Fibroblast of skin of right quadriceps (primary cell): ENCODE data around the gene SLPI.

ENCODE experiments used
- DNase-seq: peaks from one replicate; pipeline ENCODE4 v3.0.0-alpha.2; 2013

SLPI gene

DNA sequence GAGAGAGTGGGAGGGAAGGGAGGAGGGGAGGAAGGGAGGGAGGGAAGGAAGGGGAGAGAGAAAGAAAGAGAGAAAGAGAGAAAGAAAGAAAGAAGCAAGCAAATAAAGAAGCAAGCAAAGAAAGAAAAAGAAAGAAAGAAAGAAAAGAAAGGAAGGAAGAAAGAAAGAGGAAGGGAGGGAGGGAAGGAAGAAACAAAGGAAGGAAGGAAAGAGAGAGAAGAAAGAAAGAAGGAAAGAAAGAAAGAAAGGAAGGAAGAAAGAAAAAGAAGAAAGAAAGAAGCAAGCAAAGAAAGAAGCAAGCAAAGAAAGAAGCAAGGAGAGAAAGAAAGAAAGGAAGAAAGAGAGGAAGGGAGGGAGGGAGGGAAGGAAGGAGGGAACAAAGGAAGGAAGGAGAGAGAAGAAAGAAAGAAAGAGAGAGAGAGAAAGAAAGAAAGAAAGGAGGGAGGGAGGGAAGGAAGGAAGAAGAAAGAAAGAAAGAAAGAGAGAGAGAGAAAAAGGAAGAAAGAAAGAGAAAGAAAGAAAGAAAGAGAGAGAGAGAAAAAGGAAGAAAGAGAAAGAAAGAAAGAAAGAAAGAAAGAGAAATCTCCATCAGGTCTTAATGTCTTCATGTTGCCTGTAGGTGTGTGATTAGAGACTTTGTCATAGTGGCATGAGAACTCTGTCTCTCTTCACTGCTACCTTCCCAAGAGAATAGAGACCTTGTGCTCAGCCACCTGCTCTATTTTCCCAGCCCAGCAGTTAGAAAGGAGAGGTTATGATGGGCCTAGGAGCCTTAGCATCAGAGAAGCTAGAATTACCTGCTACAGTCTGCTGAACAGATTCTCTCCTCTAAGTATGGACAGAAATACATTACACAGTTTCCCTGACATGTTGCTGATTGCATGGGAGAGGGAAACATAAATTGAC, 42.5 kb downstream of the SLPI start:
- DNase-seq, result no peak

DNA sequence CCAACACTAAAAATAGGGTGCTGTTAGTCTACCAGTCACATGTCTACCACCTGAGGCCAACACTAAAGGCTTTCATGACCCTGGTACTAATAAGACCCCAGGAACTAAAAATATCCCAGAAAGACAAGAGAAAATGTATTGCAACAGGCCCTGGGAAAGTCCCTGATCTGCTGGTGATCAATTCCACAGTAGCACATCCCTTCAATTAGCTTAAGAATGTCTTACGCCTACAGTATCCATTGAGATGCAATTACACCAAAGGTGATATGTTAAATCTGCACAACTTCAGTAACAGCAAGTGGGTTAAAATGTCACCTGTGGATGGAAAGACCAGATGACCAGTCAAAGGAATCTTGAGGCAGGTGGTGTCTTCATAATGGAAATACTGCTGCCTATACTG, 44.4 kb downstream of the SLPI start:
- DNase-seq, result no peak

- no peak for DNase-seq
These were observed 47.6 kb downstream of the SLPI start, which contains the start of gene SEMG1 for GRCh38 chr20:45206725-45207124. Gene SEMG1 (plus strand): TSS chr20:45207033. CDS start chr20:45207054, 21 bp downstream.
